Testis (tissue), 3 donors: ENCODE data around the gene CLEC4D. TPM values are rescaled to one million over a fixed set of nuclear protein-coding genes. Genes with fewer than 3 reads are reported as not detected.

Experiments used
- DNase-seq: peaks from one replicate; pipeline ENCODE4 v3.0.0-alpha.2; 2019
- H3K27ac ChIP-seq, 2 donors: fragments of 200-600 bp; sonication (generic); one replicate each; pipeline ENCODE4 v1.5.1; 2019
- H3K27me3 ChIP-seq: fragments of 200-600 bp; sonication (generic); one replicate; pipeline ENCODE4 v1.5.1; 2019
- H3K36me3 ChIP-seq: fragments of 200-600 bp; sonication (generic); one replicate; pipeline ENCODE4 v1.5.1; 2017; ENCODE audit warnings: low read depth; ENCODE audit errors: missing control alignments
- H3K4me1 ChIP-seq: fragments of 200-600 bp; sonication (generic); one replicate; pipeline ENCODE4 v1.5.1; 2019
- H3K4me3 ChIP-seq, 2 donors: fragments of 200-600 bp; sonication (generic); one replicate each; pipeline ENCODE4 v1.5.1; 2017 to 2019
- H3K9me3 ChIP-seq: fragments of 200-600 bp; sonication (generic); one replicate; pipeline ENCODE4 v1.5.1; 2017
- CTCF ChIP-seq, 3 experiments: fragments of 450-650 bp in 2 of 3; fragments of 200-600 bp in 1 of 3; sonication (generic) in 1 of 3; IDR thresholded peaks; one replicate each; pipeline ENCODE4 v1.5.1; 2016 to 2019; ENCODE audit warnings: antibody characterized with exemption in 3 of 3, mild to moderate bottlenecking in 2 of 3, moderate library complexity in 1 of 3
- POLR2A ChIP-seq: fragments of 450-650 bp; IDR thresholded peaks from one replicate; pipeline ENCODE4 v1.6.1; 2017; ENCODE audit warnings: antibody characterized with exemption, mild to moderate bottlenecking, moderate library complexity
- WGBS, 2 donors: methylation state at CpG; one replicate each; pipeline ENCODE4 v1.1.5; 2018; 5-methylcytosine and 5-hydroxymethylcytosine counted together
- intact Hi-C: fragments of 100-400 bp; cut with DNase I; formaldehyde crosslinking; loops from one replicate; pipeline ENCODE4 v1.15.1; 2023; ENCODE audit warnings: low total_unique reads
- polyA plus RNA-seq: library from polyadenylated mRNA; stranded (reverse); fragments of 350-450 nt; fragmentation: Illumina TruSeq; extraction: RNeasy Lipid Tissue Mini Kit (QIAGEN cat#74804); gene quantifications from one replicate; pipeline ENCODE4 v1.2.3, GENCODE V29; 2014; ENCODE audit warnings: low read depth, low replicate concordance; ENCODE audit not compliant: insufficient read depth
- total RNA-seq, 2 donors: library from RNA; depleted of rRNA; stranded (reverse); fragments of >200 nt; gene quantifications; one replicate each; pipeline ENCODE4 v1.2.3, GENCODE V29; 2016

The CLEC4D gene
- total and polyA plus RNA-seq, 3 donors from 2014 or later, result 0.31 TPM; not detected in 1

DNA sequence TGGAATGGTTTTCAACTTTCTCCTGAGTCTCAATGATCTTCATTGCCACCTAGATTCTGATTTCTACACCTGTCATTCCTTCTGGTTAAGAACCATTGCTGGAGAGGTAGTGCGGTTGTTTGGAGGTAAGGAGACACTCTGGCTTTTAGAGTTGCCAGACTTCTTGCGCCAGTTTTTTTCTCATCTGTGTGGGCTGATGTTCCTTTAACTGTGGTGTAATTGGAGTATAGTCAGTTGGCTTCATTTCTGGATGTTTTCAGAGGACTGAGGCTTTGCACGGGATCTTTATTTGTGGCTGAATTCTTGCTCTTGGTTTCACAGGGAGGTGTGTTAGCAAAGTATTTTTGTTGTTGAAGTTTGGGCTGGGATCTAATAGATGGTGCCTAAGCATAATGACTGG lies 5.7 kb upstream of the CLEC4D start:
- no peaks in the 10 kb centered on the region for H3K36me3 ChIP-seq
- no peaks in the 10 kb centered on the region for H3K9me3 ChIP-seq
- no peaks in the 10 kb centered on the region for H3K4me1 ChIP-seq
- intact Hi-C loops, result no loop called here
- no peak for DNase-seq
- H3K27ac ChIP-seq, result no peak overlapping the region
- no peak overlapping the region for H3K4me3 ChIP-seq
- TF ChIP-seq CTCF (IDR thresholded peaks at IDR 0.05) (no peak), POLR2A (no peak)
- H3K27me3 ChIP-seq, result no peaks in the 10 kb centered on the region
- WGBS, 2 donors, result 91 to 93% methylated on average over 3 of the region's 3 CpGs

DNA sequence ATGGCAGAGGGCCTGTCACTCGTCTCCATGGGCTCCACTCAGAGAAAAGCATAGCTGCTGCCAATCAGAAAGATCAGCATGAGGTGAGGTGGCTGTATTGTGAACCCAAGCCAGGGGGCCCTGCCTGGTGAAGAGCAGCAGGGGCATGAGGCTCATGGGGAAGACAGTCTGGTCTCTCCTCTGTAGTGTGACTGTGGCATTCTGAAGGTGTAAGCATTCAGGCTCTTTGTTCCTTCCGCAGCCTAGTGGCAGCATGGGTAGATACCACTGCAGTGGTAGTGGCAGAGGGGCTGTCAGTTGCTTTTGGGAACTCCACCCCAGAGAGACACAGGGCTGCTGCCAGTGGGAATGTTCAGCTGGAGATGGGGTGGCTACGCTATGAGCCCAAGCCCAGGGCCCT lies 5.1 kb upstream of the CLEC4D start:
- intact Hi-C loops, result no loop called here
- Histone ChIP-seq H3K36me3 (no peaks in the 10 kb centered on the region), H3K27me3 (no peaks in the 10 kb centered on the region), H3K4me1 (no peaks in the 10 kb centered on the region), H3K9me3 (no peaks in the 10 kb centered on the region), H3K4me3 (no peak overlapping the region), H3K27ac (no peak overlapping the region)
- 70 to 93% methylated on average over 2 to 3 of the region's 3 CpGs for WGBS, 2 donors
- TF ChIP-seq CTCF (IDR thresholded peaks at IDR 0.05) (no peak), POLR2A (no peak)
- DNase-seq, result no peak

DNA sequence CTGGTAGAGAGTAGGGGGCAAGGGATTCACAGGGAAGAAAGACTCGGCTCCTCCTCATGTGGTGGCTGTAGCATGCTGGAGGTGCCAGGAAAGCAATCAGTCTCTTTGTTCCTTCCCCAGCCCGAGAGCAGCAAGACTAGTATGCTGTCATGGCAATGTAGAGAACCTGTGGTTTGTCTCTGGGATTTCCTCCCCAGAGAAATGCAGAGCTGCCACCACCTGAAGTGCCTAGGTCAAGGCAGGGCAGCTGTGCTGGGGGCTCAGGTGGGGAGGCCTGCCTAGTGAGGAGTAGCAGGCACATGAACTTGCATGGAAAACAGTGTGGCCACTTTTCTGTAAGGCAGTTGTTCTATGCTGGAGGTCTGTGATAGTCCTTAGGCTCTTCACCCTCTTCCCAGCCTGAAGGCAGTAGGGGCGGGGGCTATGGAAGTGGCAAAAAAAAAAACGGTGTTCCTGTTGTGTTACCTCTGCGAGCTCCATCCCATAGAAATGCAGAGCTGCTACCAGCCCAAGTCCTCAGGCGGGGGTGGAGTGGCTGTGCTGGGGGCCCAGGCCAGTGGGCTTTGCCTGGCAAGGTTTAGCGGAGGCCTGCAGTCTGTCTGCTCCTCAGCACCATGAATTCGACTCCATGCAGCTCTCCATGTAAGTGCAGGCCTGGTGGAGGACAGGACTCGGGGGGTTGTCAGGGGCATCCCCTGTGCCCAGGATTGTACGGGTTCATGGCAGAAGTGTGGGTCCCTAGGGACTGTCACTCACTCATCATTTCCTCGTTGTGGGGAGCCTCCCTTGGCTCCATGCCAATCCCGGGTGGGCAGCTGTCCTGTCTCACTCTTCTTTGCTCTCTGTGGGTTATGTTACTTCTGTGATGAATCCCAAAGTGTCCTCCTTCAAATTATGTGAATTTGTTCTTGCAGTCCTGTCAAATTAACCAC lies 4.1 kb upstream of the CLEC4D start:
- no peaks in the 10 kb centered on the region for H3K4me1 ChIP-seq
- no peaks in the 10 kb centered on the region for H3K9me3 ChIP-seq
- intact Hi-C loops, result no loop called here
- WGBS, 2 donors, result 56 to 67% methylated on average over 9 to 12 of the region's 12 CpGs
- H3K4me3 ChIP-seq, result no peak overlapping the region
- no peaks in the 10 kb centered on the region for H3K36me3 ChIP-seq
- no peak overlapping the region for H3K27ac ChIP-seq
- no peaks in the 10 kb centered on the region for H3K27me3 ChIP-seq
- no peak for TF ChIP-seq POLR2A
- no peak for TF ChIP-seq CTCF (IDR thresholded peaks at IDR 0.05)
- no peak for DNase-seq

DNA sequence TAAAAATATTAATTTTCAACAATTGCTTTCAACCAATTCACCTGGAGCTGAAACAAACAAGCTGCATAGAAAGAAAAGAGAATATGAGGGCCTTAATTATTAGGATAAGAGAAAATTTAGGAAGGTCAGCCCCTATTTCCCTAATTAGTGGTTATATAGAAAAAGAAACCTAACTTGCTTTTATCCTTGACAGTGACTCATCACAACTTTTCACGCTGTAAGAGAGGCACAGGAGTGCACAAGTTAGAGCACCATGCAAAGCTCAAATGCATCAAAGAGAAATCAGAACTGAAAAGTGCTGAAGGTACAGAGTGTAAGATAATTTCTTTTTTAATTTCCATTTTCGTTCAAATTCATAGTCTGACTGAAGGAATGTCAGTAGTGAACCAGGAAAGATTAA lies 4.7 kb downstream of the CLEC4D start:
- WGBS, 2 donors, result 63 to 75% methylated on average over 2 of the region's 2 CpGs
- TF ChIP-seq POLR2A, result no peak
- no peaks in the 10 kb centered on the region for H3K9me3 ChIP-seq
- no peak overlapping the region for H3K27ac ChIP-seq
- DNase-seq, result no peak
- H3K27me3 ChIP-seq, result no peaks in the 10 kb centered on the region
- no peaks in the 10 kb centered on the region for H3K4me1 ChIP-seq
- intact Hi-C loops, result no loop called here
- H3K36me3 ChIP-seq, result no peaks in the 10 kb centered on the region
- no peak overlapping the region for H3K4me3 ChIP-seq

DNA sequence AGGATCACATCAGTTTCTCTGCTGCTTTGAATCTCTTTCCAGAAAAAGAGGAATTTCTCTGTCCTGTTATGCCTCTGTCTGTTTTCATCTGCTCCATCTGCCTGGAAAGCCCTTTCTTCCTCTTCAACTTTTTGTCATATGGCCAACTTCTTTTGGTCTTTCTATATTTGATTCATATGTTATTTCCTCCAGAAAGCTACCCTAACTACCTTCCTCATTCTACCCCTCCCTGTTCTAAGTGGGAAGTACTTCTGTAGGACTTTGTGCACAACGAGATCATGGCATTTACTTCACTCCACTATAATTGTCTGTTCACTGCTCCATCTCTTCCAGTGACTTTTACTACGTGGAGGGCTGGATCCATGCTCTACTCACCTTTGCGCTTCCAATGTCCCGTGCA lies 5.9 kb downstream of the CLEC4D start:
- Histone ChIP-seq H3K4me1 (no peaks in the 10 kb centered on the region), H3K27me3 (no peaks in the 10 kb centered on the region), H3K36me3 (no peaks in the 10 kb centered on the region), H3K9me3 (no peaks in the 10 kb centered on the region), H3K4me3 (no peak overlapping the region), H3K27ac (no peak overlapping the region)
- 80 to 90% methylated on average over 4 of the region's 4 CpGs for WGBS, 2 donors
- DNase-seq, result no peak
- intact Hi-C loops, result no loop called here
- TF ChIP-seq POLR2A (no peak), CTCF (IDR thresholded peaks at IDR 0.05) (no peak)
